ENCODE measurements around the gene BAD.

- peak; percentile 20; the same call in 1 of the 2 replicates for TF ChIP-seq CTCF (conservative IDR thresholded peaks at IDR 0.05; ENCODE audit: low read depth, low read length)
- TF ChIP-seq EZH2 (IDR thresholded peaks at IDR 0.05; ENCODE audit: borderline replicate concordance, low read depth, low read length, poor library complexity, severe bottlenecking): no peak
Measured at GRCh38 chr11:64314146-64314804, 29.8 kb upstream of the BAD start.
